ENCODE results near the gene FTCDNL1. TPM values are rescaled to one million over a fixed set of nuclear protein-coding genes. Genes with fewer than 3 reads are reported as not detected.

FTCDNL1 gene
- polyA plus RNA-seq, 2 of the 4 experiments (the other 2 are of a cell fraction): 2.1 to 5.2 TPM

DNA sequence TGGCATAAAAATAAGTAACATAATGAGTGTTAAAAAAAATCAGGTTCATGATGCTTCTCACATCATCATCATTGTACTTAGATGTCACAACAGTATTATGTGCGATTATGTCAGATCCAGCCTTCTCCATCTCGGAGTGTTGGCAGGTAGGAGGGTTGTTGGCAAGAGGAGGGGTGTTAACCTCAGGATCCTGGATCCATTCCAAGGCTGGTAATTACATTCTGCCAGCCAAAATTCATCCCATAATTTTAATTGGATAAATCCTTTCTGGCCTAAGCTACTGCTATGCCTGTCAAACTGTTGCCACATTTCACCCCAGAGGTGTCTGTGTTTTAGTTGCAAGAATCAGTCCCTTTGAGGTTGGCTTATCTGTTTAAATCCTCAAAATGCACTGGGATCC, 891 bp upstream of the FTCDNL1 start:
- peak overlapping the region; percentile 90; the same call in 2 of the 3 replicates for H3K4me2 ChIP-seq
- FAIRE-seq: no peak
- TF ChIP-seq, protein P1, sequence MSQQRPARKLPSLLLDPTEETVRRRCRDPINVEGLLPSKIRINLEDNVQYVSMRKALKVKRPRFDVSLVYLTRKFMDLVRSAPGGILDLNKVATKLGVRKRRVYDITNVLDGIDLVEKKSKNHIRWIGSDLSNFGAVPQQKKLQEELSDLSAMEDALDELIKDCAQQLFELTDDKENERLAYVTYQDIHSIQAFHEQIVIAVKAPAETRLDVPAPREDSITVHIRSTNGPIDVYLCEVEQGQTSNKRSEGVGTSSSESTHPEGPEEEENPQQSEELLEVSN (IDR thresholded peaks at IDR 0.05; ENCODE audit: borderline replicate concordance, low read depth): no peak
- TF ChIP-seq, protein P2, sequence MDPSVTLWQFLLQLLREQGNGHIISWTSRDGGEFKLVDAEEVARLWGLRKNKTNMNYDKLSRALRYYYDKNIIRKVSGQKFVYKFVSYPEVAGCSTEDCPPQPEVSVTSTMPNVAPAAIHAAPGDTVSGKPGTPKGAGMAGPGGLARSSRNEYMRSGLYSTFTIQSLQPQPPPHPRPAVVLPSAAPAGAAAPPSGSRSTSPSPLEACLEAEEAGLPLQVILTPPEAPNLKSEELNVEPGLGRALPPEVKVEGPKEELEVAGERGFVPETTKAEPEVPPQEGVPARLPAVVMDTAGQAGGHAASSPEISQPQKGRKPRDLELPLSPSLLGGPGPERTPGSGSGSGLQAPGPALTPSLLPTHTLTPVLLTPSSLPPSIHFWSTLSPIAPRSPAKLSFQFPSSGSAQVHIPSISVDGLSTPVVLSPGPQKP (IDR thresholded peaks at IDR 0.05; ENCODE audit: low read depth, low read length): no peak
- TF ChIP-seq, protein P3, sequence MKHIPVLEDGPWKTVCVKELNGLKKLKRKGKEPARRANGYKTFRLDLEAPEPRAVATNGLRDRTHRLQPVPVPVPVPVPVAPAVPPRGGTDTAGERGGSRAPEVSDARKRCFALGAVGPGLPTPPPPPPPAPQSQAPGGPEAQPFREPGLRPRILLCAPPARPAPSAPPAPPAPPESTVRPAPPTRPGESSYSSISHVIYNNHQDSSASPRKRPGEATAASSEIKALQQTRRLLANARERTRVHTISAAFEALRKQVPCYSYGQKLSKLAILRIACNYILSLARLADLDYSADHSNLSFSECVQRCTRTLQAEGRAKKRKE (CRISPR knock-in tag; IDR thresholded peaks at IDR 0.05; ENCODE audit: low read depth): no peak
- CTCF ChIA-PET: interaction anchor here (1.2 to 1.7 kb wide), 4 partner anchors 9 to 1537 kb away, joined by 3 to 5 read pairs (median 4); no protein-coding TSS in a partner anchor
- peaks cover 6% of the 10 kb centered on the region; the same call in 1 of the 3 replicates for H3K4me1 ChIP-seq
- no peaks in the 10 kb centered on the region for H3K9me3 ChIP-seq
- no peak for DNase-seq (ENCODE audit: low read depth in 1 of 2, low spot score in 1 of 2)
- POLR2A ChIA-PET: no interaction called here
- ATAC-seq: no peak
- H3K27ac ChIP-seq: no peak overlapping the region
- WGBS (ENCODE audit: missing lambda C conversion rate): 92% methylated on average over 2 of the region's 2 CpGs
- H3K4me3 ChIP-seq: no peak overlapping the region

DNA sequence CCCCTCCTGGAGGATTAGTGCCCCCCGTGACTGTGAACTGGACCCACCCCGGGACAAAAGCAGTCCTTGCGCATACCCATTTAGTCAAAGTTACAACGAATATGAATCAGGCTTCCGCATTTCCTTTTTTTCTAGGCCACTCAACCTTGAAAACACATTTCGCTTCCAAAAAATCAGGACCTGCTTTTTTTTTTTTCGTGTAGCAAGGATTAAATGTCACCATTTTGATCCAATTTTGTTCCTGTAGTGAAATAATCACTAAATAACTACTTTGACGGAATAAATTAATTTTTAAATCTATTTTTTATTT, 464 bp upstream of the FTCDNL1 start:
- DNase-seq (ENCODE audit: low read depth in 1 of 2, low spot score in 1 of 2) (no peak), FAIRE-seq (no peak), ATAC-seq (no peak)
- ChIA-PET POLR2A (no interaction called here), CTCF (interaction anchor here (1.0 to 1.7 kb wide), 4 partner anchors 16 to 1537 kb away, joined by 3 to 4 read pairs (median 4); no protein-coding TSS in a partner anchor)
- H3K4me1 ChIP-seq: peaks cover 6% of the 10 kb centered on the region; the same call in 1 of the 3 replicates
- H3K27ac ChIP-seq: peak overlapping the region; percentile 88 to 97
- H3K9me3 ChIP-seq: no peaks in the 10 kb centered on the region
- TF ChIP-seq ZSCAN20 (CRISPR knock-in tag; IDR thresholded peaks at IDR 0.05) (no peak), TP53 (CRISPR knock-in tag; IDR thresholded peaks at IDR 0.05) (no peak), CEBPB (IDR thresholded peaks at IDR 0.05) (no peak), NPAS2 (CRISPR knock-in tag; IDR thresholded peaks at IDR 0.05; ENCODE audit: borderline replicate concordance) (no peak), JUNB (IDR thresholded peaks at IDR 0.05) (no peak), RCOR1 (IDR thresholded peaks at IDR 0.05; ENCODE audit: low read depth, low read length) (no peak), PHF8 (IDR thresholded peaks at IDR 0.05; ENCODE audit: borderline replicate concordance, low read depth) (no peak), SREBF2 (IDR thresholded peaks at IDR 0.05) (no peak), NFE2L2 (conservative IDR thresholded peaks at IDR 0.05; ENCODE audit: low read length) (no peak)
- TF ChIP-seq, protein P4, sequence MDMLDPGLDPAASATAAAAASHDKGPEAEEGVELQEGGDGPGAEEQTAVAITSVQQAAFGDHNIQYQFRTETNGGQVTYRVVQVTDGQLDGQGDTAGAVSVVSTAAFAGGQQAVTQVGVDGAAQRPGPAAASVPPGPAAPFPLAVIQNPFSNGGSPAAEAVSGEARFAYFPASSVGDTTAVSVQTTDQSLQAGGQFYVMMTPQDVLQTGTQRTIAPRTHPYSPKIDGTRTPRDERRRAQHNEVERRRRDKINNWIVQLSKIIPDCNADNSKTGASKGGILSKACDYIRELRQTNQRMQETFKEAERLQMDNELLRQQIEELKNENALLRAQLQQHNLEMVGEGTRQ (IDR thresholded peaks at IDR 0.05): no peak
- peak overlapping the region; percentile 90 for H3K4me2 ChIP-seq
- H3K4me3 ChIP-seq: peak overlapping the region; percentile 73
- WGBS (ENCODE audit: missing lambda C conversion rate): 33% methylated on average over 8 of the region's 8 CpGs

DNA sequence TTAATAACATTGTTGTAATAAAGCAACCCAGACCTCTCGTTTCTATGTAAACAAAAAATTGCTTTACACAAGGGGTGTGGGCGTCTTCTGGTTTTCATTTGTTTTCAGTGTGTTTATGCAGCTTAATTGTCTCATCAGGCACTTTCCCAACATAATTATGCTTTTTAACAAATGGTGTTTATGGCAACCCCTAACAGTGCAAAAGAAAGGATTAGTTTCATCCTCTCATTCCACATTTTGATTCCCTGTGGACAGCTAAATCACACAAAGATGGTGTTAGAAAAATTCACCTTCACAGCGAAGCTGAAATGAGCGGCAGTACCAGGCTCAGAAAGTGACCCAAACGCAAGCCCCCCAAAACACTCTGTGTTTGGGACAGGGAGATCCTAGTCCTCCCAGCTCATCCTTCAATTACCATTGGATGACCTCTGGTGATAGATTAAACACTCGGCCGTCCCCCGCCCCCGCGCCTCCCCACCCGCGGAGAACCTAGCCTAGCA, 724 bp downstream of the FTCDNL1 start:
- H3K27ac ChIP-seq: peak overlapping the region; percentile 88 to 97

More for the DNA sequence above, 724 bp downstream of the FTCDNL1 start:
- WGBS (ENCODE audit: missing lambda C conversion rate): 23% methylated on average over 5 of the region's 12 CpGs
- DNase-seq (ENCODE audit: low read depth in 1 of 2, low spot score in 1 of 2): no peak
- Histone ChIP-seq H3K9me3 (no peaks in the 10 kb centered on the region), H3K4me1 (peaks cover 6% of the 10 kb centered on the region; the same call in 1 of the 3 replicates), H3K4me2 (peak overlapping the region; percentile 90), H3K4me3 (peak overlapping the region; percentile 73)
- CTCF ChIA-PET: interaction anchor here (1.0 to 1.5 kb wide), 5 partner anchors 9 to 110 kb away, joined by 3 to 5 read pairs (median 5); no protein-coding TSS in a partner anchor
- POLR2A ChIA-PET: no interaction called here
- TF ChIP-seq EHMT2 (IDR thresholded peaks at IDR 0.05; ENCODE audit: low read depth): no peak
- TF ChIP-seq, protein P1 (IDR thresholded peaks at IDR 0.05; ENCODE audit: borderline replicate concordance, low read depth): peak; percentile 42; the same call in 1 of the 2 replicates
- no peak for ATAC-seq
- no peak for FAIRE-seq

Measured in A549 (cell line).